Stimulated activated CD8-positive, alpha-beta memory T cell treated with anti-CD3 and anti-CD28 coated beads, Interleukin-12 subunit alpha, Interleukin-12 subunit beta, amount 100 ng/mL, for 4 hours (primary cell): Measurements from ENCODE around the gene NOP10.
"Not testable (repeated sequence)": the region's sequence is repeated elsewhere in the genome, so short reads cannot be mapped to it uniquely, and the experiment has no call there.

Source experiments
- DNase-seq: peaks from one replicate; pipeline ENCODE4 v3.0.0-alpha.2; 2020; ENCODE audit warnings: low read depth

NOP10 gene

DNA sequence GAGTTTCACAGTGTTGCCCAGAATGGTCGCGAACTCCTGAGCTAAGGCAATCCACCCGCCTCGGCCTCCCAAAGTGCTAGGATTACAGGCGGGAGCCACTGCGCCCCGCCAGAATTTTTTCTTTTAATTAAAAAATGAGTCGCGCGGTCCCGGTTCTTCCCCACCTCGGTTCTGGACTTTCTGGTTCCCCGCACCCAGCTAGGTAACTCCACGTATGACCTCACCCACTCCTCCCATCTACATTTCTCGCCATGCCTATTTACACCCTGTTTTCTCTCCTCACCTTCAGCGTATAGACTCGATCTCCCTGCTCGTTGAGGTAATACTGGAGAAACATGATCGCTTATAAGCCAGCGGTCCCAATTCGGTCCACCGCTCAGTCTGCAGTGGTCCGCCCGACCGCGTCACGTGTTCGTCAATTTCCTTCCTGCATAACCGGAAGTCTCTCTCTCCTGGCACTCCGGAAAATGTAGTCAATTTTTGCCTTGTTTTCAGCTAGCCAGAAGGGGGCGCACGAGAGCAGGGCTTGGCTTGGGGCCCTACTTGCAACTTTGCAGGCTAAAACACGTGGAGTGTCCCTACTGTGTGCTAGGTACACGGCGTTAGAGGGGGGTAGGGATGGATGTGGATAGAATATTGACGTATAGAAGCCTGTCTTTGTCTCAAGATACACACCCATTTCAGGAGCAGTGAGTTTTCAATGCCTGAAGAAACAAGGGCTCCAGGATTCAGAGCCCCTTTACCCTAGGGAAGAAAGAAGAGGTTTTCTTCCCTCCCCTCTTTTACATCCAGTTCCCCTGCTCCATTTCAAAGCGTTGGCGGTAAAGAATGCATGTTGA lies at the start of gene NOP10, which contains the start of gene NUTM1:
Gene NOP10 (minus strand): TSS at position 400 of the 839 bp plus-strand sequence. CDS start 63 bp downstream, at position 337.
Gene NUTM1 (plus strand): TSS at position 579 of the 839 bp plus-strand sequence. CDS start 382 bp downstream, outside the sequence.
- peak; percentile 85 for DNase-seq

DNA sequence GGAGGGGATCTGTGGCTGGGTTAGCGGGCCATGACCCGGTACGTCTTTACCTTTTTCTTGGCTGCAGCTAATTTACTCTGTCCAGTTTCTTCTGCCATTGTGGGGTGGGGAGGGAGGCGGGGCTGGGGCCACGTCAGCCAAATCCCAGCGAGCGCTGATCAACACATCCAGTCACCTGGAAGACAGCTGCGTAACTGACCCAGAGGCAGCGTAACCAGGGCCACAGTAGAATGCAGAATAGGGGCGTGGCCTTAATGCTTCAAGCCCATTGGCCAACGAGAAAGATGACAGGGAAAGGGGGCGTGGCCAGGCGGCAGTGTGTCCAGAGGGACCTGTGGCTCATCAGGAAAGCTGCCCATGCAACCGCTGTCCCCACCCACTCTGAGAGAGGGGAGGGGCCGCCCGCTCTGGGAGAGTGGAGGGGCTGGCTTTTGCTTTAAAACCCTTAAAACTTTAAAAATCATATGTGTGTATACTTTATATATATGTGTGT lies 46.7 kb upstream of the NOP10 start:
- not testable (repeated sequence) for DNase-seq

DNA sequence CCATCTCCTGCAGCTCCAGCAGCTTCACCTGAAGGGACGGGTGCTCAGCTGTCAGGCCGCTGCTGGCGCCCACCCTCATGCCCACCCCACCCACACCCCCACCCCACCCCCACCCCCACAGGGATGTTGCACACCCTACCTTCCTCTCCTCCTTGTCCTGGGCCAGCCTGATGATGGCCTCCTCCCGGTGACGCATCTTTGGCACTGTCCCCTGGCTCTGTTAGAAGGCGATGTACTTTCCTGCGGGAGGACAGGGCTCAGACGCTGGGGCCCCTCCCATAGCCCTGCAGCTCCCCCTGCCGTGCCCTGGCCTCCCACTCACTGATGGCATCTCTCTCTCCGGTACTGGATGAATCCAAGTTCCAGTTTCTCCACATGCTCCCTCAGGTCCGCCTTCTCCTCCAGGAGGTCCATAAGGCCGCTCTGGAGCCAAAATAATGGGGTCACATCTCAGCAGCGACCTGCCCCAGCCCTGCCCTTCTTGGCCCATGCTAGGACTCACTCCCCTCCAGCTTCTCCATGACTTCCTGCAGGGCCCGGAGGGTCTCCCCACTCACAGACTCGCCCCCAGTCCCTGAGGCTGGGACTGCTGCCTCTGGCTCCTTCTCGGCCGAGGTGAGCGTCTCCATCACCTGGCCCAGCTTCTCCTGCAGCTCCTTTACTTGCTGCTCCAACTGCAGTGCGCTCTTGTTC lies 39.0 kb upstream of the NOP10 start:
- not testable (repeated sequence) for DNase-seq

GRCh38 chr15:34380491-34380890 lies 37.6 kb upstream of the NOP10 start:
- not testable (repeated sequence) for DNase-seq

- DNase-seq = no peak
Observed at GRCh38 chr15:34376856-34377255, 33.9 kb upstream of the NOP10 start.

DNA sequence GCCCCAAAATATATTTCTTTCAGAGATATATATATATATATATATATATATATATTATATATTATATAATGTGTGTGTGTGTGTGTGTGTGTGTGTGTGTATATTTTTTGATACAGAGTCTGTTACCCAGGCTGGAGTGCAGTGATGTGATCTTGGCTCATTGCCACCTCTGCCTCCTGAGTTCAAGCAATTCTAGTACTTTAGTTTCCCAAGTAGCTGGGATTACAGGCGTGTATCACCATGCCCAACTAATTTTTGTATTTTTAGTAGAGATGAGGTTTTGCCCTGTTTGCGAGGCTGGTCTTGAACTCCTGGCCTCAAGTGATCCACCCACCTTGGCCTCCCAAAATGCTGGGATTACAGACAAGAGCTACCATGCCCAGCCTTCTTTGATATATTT lies 32.6 kb upstream of the NOP10 start:
- DNase-seq = not testable (repeated sequence)

DNA sequence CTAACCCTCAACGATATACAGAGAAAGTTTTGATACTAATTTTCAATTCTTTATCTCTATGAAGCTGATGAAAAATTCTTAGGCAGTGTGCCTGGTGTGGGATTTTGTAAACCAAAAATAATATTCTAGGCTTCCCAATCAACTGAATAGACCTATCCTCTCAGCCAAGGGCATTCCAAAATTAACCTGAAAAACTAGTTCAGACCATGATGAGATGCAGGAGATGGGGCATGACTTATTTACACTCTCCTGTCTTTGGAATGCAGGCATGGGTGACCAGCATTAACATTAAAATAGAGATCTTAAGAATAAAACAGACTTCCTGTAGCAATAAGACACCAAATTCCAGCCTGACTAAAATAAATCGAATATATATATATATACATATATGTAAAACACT lies 31.9 kb upstream of the NOP10 start:
- DNase-seq = no peak

- no peak for DNase-seq
Observed at GRCh38 chr15:34373951-34374350, 31.0 kb upstream of the NOP10 start.

GRCh38 chr15:34370643-34371042 lies 27.7 kb upstream of the NOP10 start:
- DNase-seq = no peak

- DNase-seq = no peak
Observed at GRCh38 chr15:34370129-34370528, 27.2 kb upstream of the NOP10 start.

GRCh38 chr15:34367101-34368081 lies 24.5 kb upstream of the NOP10 start, which contains the start of gene LPCAT4:
LPCAT4 (minus strand) TSS chr15:34367196; CDS start chr15:34367100, 96 bp downstream.
- DNase-seq = peak; percentile 76

DNA sequence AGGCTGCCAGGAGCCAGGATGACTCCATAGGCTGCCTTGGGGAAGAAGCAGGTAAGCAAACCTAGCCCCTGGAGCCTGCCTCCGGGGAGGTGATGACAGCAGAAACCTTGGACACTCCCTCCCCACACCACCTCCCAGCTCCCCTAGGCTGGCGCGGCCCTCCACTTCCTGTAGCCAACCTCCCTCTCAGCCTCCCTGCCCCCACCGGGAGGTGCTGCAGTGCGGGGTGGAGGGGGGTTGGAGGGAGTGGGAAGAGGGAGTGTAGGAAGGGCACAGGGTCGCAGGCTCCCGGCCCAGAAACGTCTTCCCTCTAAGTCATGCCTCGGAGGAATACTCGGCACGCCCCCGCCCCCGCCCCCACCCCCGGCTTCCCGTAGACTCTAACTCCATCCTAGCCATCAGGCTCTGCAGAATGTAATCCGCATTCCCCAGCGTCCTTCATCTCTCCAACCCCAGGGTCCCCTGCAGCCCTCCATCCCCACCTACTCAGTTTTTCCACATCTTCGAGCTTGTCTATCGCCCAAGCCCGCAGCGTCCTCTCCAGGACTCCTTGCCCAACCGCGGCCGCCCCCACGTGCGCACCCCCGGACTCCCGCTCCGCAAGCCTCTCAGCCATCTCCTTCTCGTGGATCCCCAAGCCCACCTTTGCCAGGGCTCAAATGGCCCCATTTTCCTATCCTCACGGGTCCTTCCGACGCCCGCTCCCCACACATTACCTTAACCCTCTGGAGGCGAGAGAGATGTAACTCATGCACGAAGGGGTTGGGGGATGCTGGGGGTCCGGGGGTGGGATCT lies 23.5 kb upstream of the NOP10 start:
- peak; percentile 19 for DNase-seq

- no peak for DNase-seq
Observed at GRCh38 chr15:34365836-34366235, 22.9 kb upstream of the NOP10 start.

- DNase-seq = no peak
Observed at GRCh38 chr15:34365091-34365825, 22.3 kb upstream of the NOP10 start.

DNA sequence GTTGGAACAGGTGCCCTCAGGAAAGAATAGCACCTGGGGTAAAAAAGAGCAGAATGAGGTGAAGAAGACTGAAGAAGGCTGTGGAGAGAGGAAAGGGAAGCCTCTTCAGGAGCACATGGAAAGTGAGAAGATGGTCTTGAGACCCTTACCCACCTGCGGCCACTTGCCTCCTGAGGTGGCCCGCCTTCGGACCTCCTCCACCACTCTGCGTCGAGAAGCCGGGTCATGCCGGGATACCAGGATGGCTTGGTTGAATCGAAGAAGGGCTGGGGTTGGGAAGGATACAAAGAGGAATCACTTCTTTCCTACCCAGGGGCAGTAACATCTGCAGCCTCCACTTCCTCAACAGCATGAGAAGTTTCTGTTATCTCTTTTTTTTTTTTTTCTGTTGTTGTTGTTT lies 21.1 kb upstream of the NOP10 start:
- no peak for DNase-seq

- no peak for DNase-seq
Observed at GRCh38 chr15:34362047-34362773, 19.3 kb upstream of the NOP10 start.

GRCh38 chr15:34361278-34361677 lies 18.3 kb upstream of the NOP10 start:
- DNase-seq = no peak

DNA sequence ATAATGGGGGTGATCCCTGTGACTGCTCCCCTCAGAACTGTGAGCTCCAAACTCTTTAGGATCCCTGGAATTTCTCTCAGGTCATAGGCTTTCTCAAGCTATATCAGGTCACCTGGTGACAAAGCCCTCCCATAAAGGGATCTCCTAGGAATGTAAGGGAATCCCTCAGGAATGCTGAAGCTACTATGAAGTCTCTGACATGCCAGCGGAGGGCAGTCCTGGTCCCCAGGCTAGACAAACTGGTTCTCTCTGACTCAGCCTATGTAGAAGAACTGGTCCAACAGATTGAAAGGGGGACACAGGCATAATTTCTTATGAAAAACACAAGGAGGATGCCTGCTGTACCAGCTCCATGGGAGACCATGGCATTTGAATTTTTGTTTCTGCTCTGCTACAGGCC lies 17.4 kb upstream of the NOP10 start:
- DNase-seq = no peak

DNA sequence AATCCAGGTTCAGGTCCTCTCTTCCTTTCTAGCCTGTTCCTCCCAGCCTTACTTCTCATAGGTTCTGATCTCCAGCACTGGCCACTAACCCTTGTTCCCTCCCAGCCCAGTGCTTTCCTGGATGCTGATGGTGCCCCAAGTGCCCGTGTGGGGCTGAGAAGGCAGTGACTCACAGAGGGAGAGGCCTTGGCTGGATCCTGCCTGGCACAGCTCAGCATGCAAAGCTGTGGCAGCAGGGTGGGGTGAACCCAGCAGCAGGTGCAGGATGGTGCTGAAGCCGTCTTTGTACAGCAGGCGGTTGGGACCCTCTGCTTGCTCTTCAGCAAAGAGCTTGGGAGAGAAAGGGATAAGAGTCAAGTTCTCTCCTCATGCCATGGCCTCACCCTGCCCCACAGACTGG lies 16.5 kb upstream of the NOP10 start:
- no peak for DNase-seq
